ENCODE data around the gene MAP3K10.

Gene MAP3K10

GRCh38 chr19:40174092-40174491 lies 17.1 kb upstream of the MAP3K10 start:
- no peak overlapping the region for H3K4me2 ChIP-seq (ENCODE audit: insufficient read depth, low read length, poor library complexity, severe bottlenecking)
- no peak overlapping the region for H3K27ac ChIP-seq (replicated peaks; ENCODE audit: low read length)
- H2BK15ac ChIP-seq (ENCODE audit: low read length): no peak overlapping the region
- H3K79me1 ChIP-seq (ENCODE audit: low read depth, low read length): no peaks in the 10 kb centered on the region
- H3K14ac ChIP-seq (ENCODE audit: low read length): no peak overlapping the region
- no peak overlapping the region for H2BK120ac ChIP-seq (ENCODE audit: low read depth, low read length)
- no peak overlapping the region for H3K23ac ChIP-seq (ENCODE audit: low read depth, low read length, poor library complexity)
- no peaks in the 10 kb centered on the region for H3K27me3 ChIP-seq (ENCODE audit: control insufficient read depth in 3 of 3, insufficient read depth in 3 of 3, low read depth in 1 of 3, low read length in 3 of 3)
- no peak overlapping the region for H2AK5ac ChIP-seq (ENCODE audit: low read depth, low read length)
- H3K36me3 ChIP-seq (replicated peaks in 1 of 2; ENCODE audit: control insufficient read depth in 2 of 2, insufficient read depth in 2 of 2, low read length in 2 of 2): no peaks in the 10 kb centered on the region
- no peak overlapping the region for H3K4ac ChIP-seq (ENCODE audit: low read length)
- no CpG with 5 or more reads among the region's 4 CpGs for WGBS, 2 donors (ENCODE audit: extremely low coverage in 2 of 2, insufficient read length in 2 of 2, insufficient replicate concordance in 1 of 2)
- H3K9me3 ChIP-seq (replicated peaks in 1 of 2; ENCODE audit: control insufficient read depth in 2 of 2, insufficient read depth in 1 of 2, low read depth in 1 of 2, low read length in 2 of 2): peaks cover 2 to 3% of the 10 kb centered on the region in 2 donors
- no peak overlapping the region for H4K8ac ChIP-seq (ENCODE audit: low read depth, low read length)
- no peak overlapping the region for H2AFZ ChIP-seq (ENCODE audit: low read length)
- H3K4me3 ChIP-seq (ENCODE audit: low read length in 2 of 2): no peak overlapping the region
- H4K91ac ChIP-seq (ENCODE audit: low read depth, low read length, poor library complexity): no peak overlapping the region
- no peak overlapping the region for H2BK5ac ChIP-seq (ENCODE audit: low read length)
- H3K4me1 ChIP-seq (ENCODE audit: control insufficient read depth in 2 of 2, insufficient read depth in 1 of 2, low read depth in 1 of 2, low read length in 2 of 2): no peaks in the 10 kb centered on the region
- H3K9ac ChIP-seq (ENCODE audit: low read depth, low read length, poor library complexity): no peak overlapping the region
- DNase-seq (ENCODE audit: low spot score): no peak
- H2BK12ac ChIP-seq (ENCODE audit: low read length): no peak overlapping the region
- no peak overlapping the region for H3K18ac ChIP-seq (ENCODE audit: low read length)

- Histone ChIP-seq H3K27me3 (ENCODE audit: control insufficient read depth in 3 of 3, insufficient read depth in 3 of 3, low read depth in 1 of 3, low read length in 3 of 3) (no peaks in the 10 kb centered on the region), H2BK5ac (ENCODE audit: low read length) (no peak overlapping the region), H3K23ac (ENCODE audit: low read depth, low read length, poor library complexity) (no peak overlapping the region), H3K14ac (ENCODE audit: low read length) (no peak overlapping the region), H4K8ac (ENCODE audit: low read depth, low read length) (no peak overlapping the region), H3K79me1 (ENCODE audit: low read depth, low read length) (no peaks in the 10 kb centered on the region), H3K18ac (ENCODE audit: low read length) (no peak overlapping the region), H3K9ac (ENCODE audit: low read depth, low read length, poor library complexity) (no peak overlapping the region), H4K91ac (ENCODE audit: low read depth, low read length, poor library complexity) (no peak overlapping the region), H2AK5ac (ENCODE audit: low read depth, low read length) (no peak overlapping the region), H2BK15ac (ENCODE audit: low read length) (no peak overlapping the region), H3K4me2 (ENCODE audit: insufficient read depth, low read length, poor library complexity, severe bottlenecking) (no peak overlapping the region), H2BK120ac (ENCODE audit: low read depth, low read length) (no peak overlapping the region), H2AFZ (ENCODE audit: low read length) (no peak overlapping the region), H3K27ac (replicated peaks; ENCODE audit: low read length) (no peak overlapping the region), H3K9me3 (replicated peaks in 1 of 2; ENCODE audit: control insufficient read depth in 2 of 2, insufficient read depth in 1 of 2, low read depth in 1 of 2, low read length in 2 of 2) (peaks cover 2 to 3% of the 10 kb centered on the region in 2 donors), H3K36me3 (replicated peaks in 1 of 2; ENCODE audit: control insufficient read depth in 2 of 2, insufficient read depth in 2 of 2, low read length in 2 of 2) (no peaks in the 10 kb centered on the region), H3K4me3 (ENCODE audit: low read length in 2 of 2) (no peak overlapping the region), H3K4me1 (ENCODE audit: control insufficient read depth in 2 of 2, insufficient read depth in 1 of 2, low read depth in 1 of 2, low read length in 2 of 2) (no peaks in the 10 kb centered on the region), H2BK12ac (ENCODE audit: low read length) (no peak overlapping the region), H3K4ac (ENCODE audit: low read length) (no peak overlapping the region)
- no peak for DNase-seq (ENCODE audit: low spot score)
- no CpG with 5 or more reads among the region's 5 CpGs for WGBS, 2 donors (ENCODE audit: extremely low coverage in 2 of 2, insufficient read length in 2 of 2, insufficient replicate concordance in 1 of 2)
These were observed 15.4 kb upstream of the MAP3K10 start for GRCh38 chr19:40175820-40176219.

- DNase-seq (ENCODE audit: low spot score): no peak
- no peak overlapping the region for H3K4me2 ChIP-seq (ENCODE audit: insufficient read depth, low read length, poor library complexity, severe bottlenecking)
- peaks cover 2 to 3% of the 10 kb centered on the region in 2 donors for H3K9me3 ChIP-seq (replicated peaks in 1 of 2; ENCODE audit: control insufficient read depth in 2 of 2, insufficient read depth in 1 of 2, low read depth in 1 of 2, low read length in 2 of 2)
- H3K4me3 ChIP-seq (ENCODE audit: low read length in 2 of 2): no peak overlapping the region
- H3K23ac ChIP-seq (ENCODE audit: low read depth, low read length, poor library complexity): no peak overlapping the region
- no peak overlapping the region for H3K9ac ChIP-seq (ENCODE audit: low read depth, low read length, poor library complexity)
- no peaks in the 10 kb centered on the region for H3K27me3 ChIP-seq (ENCODE audit: control insufficient read depth in 3 of 3, insufficient read depth in 3 of 3, low read depth in 1 of 3, low read length in 3 of 3)
- no peak overlapping the region for H2AK5ac ChIP-seq (ENCODE audit: low read depth, low read length)
- no peak overlapping the region for H2BK12ac ChIP-seq (ENCODE audit: low read length)
- no peak overlapping the region for H3K4ac ChIP-seq (ENCODE audit: low read length)
- no peak overlapping the region for H2BK5ac ChIP-seq (ENCODE audit: low read length)
- no peak overlapping the region for H2AFZ ChIP-seq (ENCODE audit: low read length)
- no peak overlapping the region for H3K18ac ChIP-seq (ENCODE audit: low read length)
- H3K4me1 ChIP-seq (ENCODE audit: control insufficient read depth in 2 of 2, insufficient read depth in 1 of 2, low read depth in 1 of 2, low read length in 2 of 2): no peaks in the 10 kb centered on the region
- WGBS, 2 donors (ENCODE audit: extremely low coverage in 2 of 2, insufficient read length in 2 of 2, insufficient replicate concordance in 1 of 2): no CpG with 5 or more reads among the region's 5 CpGs
- H4K8ac ChIP-seq (ENCODE audit: low read depth, low read length): no peak overlapping the region
- H3K27ac ChIP-seq (replicated peaks; ENCODE audit: low read length): no peak overlapping the region
- H4K91ac ChIP-seq (ENCODE audit: low read depth, low read length, poor library complexity): no peak overlapping the region
- no peak overlapping the region for H3K14ac ChIP-seq (ENCODE audit: low read length)
- no peak overlapping the region for H2BK15ac ChIP-seq (ENCODE audit: low read length)
- no peaks in the 10 kb centered on the region for H3K36me3 ChIP-seq (replicated peaks in 1 of 2; ENCODE audit: control insufficient read depth in 2 of 2, insufficient read depth in 2 of 2, low read length in 2 of 2)
- H3K79me1 ChIP-seq (ENCODE audit: low read depth, low read length): no peaks in the 10 kb centered on the region
- no peak overlapping the region for H2BK120ac ChIP-seq (ENCODE audit: low read depth, low read length)
These were observed 13.7 kb upstream of the MAP3K10 start for GRCh38 chr19:40177286-40178070.

GRCh38 chr19:40178756-40179155 lies 12.5 kb upstream of the MAP3K10 start:
- no peaks in the 10 kb centered on the region for H3K27me3 ChIP-seq (ENCODE audit: control insufficient read depth in 3 of 3, insufficient read depth in 3 of 3, low read depth in 1 of 3, low read length in 3 of 3)
- H3K9ac ChIP-seq (ENCODE audit: low read depth, low read length, poor library complexity): no peak overlapping the region
- no peaks in the 10 kb centered on the region for H3K4me1 ChIP-seq (ENCODE audit: control insufficient read depth in 2 of 2, insufficient read depth in 1 of 2, low read depth in 1 of 2, low read length in 2 of 2)
- no peak overlapping the region for H3K18ac ChIP-seq (ENCODE audit: low read length)
- no peaks in the 10 kb centered on the region for H3K36me3 ChIP-seq (replicated peaks in 1 of 2; ENCODE audit: control insufficient read depth in 2 of 2, insufficient read depth in 2 of 2, low read length in 2 of 2)
- H4K8ac ChIP-seq (ENCODE audit: low read depth, low read length): no peak overlapping the region
- no peak overlapping the region for H3K27ac ChIP-seq (replicated peaks; ENCODE audit: low read length)
- no peak overlapping the region for H3K14ac ChIP-seq (ENCODE audit: low read length)
- H2BK12ac ChIP-seq (ENCODE audit: low read length): no peak overlapping the region
- no CpG with 5 or more reads among the region's 4 CpGs for WGBS, 2 donors (ENCODE audit: extremely low coverage in 2 of 2, insufficient read length in 2 of 2, insufficient replicate concordance in 1 of 2)
- peaks cover 2 to 3% of the 10 kb centered on the region in 2 donors for H3K9me3 ChIP-seq (replicated peaks in 1 of 2; ENCODE audit: control insufficient read depth in 2 of 2, insufficient read depth in 1 of 2, low read depth in 1 of 2, low read length in 2 of 2)
- no peak overlapping the region for H2BK5ac ChIP-seq (ENCODE audit: low read length)
- H3K79me1 ChIP-seq (ENCODE audit: low read depth, low read length): no peaks in the 10 kb centered on the region
- H2AFZ ChIP-seq (ENCODE audit: low read length): no peak overlapping the region
- no peak overlapping the region for H3K4me2 ChIP-seq (ENCODE audit: insufficient read depth, low read length, poor library complexity, severe bottlenecking)
- no peak overlapping the region for H2BK120ac ChIP-seq (ENCODE audit: low read depth, low read length)
- no peak for DNase-seq (ENCODE audit: low spot score)
- no peak overlapping the region for H3K4ac ChIP-seq (ENCODE audit: low read length)
- H3K23ac ChIP-seq (ENCODE audit: low read depth, low read length, poor library complexity): no peak overlapping the region
- no peak overlapping the region for H4K91ac ChIP-seq (ENCODE audit: low read depth, low read length, poor library complexity)
- no peak overlapping the region for H2AK5ac ChIP-seq (ENCODE audit: low read depth, low read length)
- H3K4me3 ChIP-seq (ENCODE audit: low read length in 2 of 2): no peak overlapping the region
- H2BK15ac ChIP-seq (ENCODE audit: low read length): no peak overlapping the region
